Measurements from ENCODE around the gene PLEKHA5.

The PLEKHA5 gene

DNA sequence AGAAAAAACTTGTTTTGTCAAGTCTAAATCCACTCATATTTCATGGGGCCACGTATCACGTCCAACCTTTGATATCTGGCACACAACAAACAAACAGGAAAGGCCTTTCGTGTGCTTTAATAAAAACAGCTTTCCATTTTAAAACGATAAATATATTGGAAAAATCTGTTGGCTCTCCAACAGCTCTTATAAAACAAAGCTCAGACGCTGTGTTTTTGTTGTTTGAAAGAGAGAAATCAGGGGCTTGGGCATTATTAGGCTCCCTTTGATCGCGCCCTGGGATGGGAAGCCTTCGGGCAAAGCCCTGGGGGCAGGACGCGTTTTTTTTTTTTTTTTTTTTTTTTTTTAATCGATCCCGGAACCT lies 429 bp upstream of the PLEKHA5 start:
- DNase-seq: no peak

DNA sequence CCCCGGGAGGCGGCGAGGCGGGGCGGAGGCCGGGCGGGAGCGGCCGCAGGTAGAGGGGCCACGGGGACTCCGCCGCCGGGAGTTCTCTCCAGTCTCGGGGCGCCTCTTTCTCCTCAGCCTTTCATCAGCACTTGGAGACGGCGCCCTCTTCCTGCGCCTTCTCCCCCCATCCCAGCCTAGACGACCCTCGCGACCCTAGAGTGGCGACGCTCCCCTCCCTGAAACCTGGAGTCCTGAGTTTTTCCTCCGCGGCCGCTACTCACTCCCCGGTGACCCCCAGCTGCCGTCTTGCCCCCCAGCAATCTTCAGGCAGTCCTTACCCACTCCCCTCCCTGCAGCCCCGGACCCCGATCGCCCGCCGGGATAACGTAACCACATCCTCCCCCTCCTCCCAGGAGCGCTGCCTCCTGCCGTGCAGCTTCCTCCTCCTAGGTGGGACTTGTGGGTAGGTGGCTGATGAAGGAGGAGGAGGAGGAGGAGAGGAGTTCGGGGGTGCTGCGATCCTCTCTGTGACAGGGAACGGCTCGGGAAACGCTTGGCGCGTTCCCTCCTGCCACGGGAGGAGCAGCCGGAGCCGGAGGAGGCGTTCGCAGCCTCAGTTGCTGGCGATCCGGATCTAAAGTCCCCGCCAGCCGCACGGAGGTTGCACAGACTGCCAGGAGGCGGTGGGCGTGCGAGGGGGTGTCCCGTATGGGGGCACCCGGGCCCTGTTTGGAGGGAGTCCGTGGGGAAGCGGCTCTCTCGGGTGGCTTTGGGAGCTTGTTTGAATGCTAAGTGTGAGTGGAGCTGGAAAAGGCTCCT lies 891 bp downstream of the PLEKHA5 start:
- DNase-seq: peak; percentile 83

DNA sequence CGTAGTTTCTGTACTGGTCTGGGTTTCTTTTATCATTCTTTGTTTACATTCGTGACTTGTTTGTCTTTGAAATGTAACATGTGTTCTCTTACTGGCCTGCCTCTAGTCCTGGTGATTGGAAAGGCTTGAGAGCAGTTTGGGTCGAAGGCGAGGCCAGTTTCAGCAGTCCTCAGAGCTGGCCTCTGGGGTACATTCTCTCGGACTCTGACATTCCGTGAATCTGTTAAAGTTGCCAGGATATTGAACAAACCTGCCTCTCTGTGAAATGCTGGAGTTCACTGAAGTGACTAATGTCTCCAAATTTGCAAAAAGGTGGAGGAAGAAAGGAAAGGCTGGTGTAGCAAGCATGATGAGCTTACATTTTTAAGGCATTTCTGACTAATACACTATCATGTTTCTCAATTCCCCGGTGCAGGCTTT lies 1.5 kb downstream of the PLEKHA5 start:
- DNase-seq: peak; percentile 60

DNA sequence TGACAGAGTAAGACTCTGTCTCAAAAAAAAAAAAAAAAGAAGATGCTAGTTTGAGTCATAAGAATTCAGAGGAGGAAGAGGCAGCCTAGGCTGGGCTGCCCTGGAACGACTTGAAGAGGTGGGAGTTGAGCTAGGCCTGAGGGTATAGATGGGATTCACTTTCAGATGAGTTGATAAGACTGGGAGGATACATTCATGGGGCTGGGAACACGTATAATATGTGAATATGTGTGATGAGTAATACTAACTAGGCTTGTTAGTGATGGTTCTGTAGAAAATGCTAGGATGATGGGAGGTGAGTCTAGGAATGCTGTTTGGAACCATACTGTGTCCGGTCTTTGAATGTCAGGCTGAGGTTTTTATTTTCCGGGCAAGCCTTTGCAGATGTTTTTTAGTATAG lies 9.0 kb downstream of the PLEKHA5 start:
- no peak for DNase-seq

- DNase-seq: no peak
Observed at GRCh38 chr12:19138956-19139355, 9.4 kb downstream of the PLEKHA5 start.

DNA sequence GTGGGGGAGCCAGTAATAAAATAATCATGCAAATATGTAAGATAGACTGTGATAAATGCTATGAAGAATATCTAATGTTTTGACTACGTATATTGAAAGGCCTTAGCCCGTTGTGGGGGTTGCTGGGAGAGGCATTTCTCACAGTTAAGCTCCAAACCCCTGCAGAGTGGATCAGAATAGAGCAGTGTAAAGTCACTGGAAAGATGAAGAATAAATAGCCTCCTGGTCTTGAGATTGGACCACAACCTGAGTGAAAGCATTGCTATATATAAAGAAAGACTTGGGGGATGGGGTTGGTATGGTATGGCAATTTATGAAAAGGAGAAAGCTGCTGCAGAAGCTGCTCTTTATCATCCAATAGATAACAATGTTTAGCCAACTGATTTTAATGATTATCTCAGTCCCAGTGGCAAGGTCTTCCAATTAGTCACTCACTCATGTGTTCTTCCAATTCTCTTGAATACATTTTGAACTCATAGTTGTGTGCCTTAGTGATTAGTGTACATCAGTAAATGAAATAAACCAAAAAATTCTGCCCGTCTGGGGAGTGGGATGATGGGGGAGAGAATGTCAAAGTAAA lies 10.2 kb downstream of the PLEKHA5 start:
- DNase-seq: peak; percentile 50

- DNase-seq: no peak
Observed at GRCh38 chr12:19140381-19141236, 11.1 kb downstream of the PLEKHA5 start.

DNA sequence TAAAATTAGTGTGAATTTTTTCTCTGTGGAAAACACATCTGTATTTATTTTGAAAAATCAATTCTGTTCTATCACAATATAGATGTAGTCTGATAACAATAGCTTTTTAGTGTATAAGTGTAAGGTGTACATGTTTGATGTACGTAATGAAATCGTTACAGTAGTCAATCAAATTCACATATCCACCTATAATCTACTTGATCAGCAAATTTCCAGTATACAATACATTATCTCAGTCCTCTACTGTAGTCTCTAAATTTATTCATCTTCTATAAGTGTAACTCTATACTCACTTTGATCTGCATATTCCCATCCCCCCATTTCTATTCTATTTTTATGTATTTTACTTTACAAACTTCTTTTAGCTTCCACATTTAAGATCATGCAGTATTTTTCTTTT lies 13.0 kb downstream of the PLEKHA5 start:
- DNase-seq: no peak

DNA sequence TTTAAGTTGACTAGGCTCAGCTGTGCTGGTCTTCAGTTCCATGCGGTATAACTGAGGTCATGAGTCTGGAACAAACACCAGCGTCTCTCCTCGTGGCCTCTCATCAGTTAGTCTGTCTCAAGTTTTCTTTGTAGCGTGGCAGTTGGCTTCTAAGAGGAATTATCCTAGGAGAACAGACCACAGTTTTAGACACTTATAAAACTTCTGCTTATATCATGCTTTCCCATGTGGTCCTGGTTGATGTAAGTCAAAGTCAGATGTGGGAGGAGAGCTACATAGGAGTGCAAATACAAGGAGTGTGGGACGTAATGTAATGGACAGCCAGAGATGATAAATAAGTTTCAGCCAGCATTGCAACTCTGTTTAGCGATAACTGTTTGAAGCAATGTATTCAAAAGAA lies 14.8 kb downstream of the PLEKHA5 start:
- no peak for DNase-seq

- DNase-seq: no peak
Observed at GRCh38 chr12:19144985-19145384, 15.5 kb downstream of the PLEKHA5 start.

DNA sequence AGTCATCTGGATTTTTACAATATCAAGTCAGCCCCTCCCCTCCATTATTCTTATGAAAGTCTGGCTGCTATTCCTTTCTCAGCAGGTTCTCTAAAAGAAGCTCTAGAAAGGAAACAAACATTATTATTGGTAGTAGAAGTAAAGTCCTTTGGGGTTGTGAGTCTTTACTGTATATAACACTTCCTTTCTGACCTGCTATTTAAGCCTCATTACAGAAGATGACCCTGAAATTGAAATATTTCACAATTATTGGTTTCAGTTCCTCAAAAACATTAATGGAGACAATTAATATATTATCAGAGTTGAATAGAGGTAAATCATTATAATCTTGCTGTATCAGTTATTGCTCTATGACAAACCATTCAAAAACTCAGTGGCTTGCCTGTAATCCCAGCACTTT lies 19.3 kb downstream of the PLEKHA5 start:
- no peak for DNase-seq

DNA sequence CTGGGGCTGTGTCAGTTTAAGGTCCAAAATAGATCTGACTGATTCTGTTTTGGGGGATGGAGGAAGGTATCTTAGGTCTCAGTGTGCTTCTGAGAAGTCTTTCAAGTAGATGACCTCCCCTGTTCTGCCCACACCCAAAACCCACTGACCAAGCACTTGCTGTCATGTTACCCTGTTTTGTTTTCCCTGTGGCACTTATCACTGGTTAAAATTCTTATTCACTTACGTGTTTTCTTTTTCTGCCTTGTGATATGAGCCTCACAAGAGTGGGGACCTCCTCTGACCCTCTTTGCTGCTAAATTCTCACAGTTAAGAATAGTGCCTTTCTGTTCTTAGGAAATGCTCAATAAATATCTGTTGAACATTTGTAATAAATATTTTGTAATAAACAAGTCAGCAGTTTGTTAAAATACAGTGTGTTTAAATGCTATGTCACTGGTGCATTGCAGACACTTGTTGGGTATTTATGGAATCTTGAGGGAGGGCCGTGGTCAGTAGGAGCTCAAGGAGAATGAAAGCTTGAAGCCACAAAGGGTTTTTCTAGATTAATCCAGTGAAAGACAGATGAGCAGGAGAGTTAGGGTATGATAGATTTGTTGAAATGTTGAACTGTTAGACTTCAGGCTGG lies 20.9 kb downstream of the PLEKHA5 start:
- no peak for DNase-seq

- no peak for DNase-seq
Observed at GRCh38 chr12:19151298-19151697, 21.8 kb downstream of the PLEKHA5 start.

DNA sequence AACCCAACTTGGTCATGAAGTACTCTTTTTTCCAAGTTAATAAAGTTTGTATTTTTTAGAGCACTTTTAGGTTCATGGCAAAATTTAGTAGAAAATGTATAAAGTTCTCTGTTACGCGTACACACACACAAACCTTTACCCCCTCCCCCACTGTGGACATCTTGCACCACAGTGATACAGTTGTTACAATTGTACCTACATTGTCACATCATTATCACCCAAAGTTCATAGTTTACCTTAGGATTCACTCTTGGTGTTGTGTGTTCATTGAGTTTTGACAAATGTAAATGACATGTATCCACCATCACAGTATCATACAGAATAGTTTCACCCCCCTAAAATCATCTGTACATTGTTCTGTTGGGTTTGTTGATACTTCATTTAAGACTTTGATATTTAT lies 23.9 kb downstream of the PLEKHA5 start:
- no peak for DNase-seq

DNA sequence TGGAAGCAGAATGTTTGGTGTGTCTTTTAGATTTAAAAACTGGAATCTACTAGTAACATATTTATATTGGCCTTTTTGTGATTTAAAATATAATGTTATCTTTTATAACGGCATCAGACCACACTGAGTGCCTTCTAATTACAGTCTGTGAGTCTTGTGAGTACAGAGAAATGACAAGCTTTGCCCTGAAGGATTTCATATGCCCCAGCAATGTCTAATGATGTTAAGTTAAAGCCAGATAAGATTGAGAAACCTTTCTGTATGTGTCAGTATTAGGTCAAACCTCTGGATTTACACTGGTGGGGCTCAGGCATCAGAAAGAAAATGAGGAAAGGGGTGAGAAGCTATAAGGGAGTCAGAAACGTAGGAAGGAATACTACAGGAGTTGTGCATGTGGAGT lies 25.2 kb downstream of the PLEKHA5 start:
- DNase-seq: no peak

GRCh38 chr12:19155981-19156734 lies 26.6 kb downstream of the PLEKHA5 start:
- no peak for DNase-seq

GRCh38 chr12:19158923-19159322 lies 29.4 kb downstream of the PLEKHA5 start:
- no peak for DNase-seq

GRCh38 chr12:19161216-19161615 lies 31.7 kb downstream of the PLEKHA5 start:
- no peak for DNase-seq

DNA sequence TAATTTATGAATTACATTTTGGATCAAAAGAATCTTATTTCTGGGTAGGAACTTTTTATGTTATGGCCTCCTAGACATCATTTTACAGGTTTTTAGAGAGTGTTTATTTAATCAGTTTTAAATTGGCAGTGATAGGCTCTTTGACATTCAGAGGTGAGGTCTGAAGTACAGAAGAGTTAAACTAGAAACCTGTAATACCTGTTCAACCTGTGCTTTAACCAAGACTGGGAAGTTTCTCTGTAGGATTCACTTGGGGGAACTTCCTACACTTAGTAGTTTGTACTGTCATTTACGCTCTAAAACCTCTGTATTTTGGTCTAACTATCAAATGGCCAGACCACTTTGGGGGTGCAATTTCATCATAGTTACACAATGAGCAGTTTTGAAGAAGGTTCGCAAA lies 35.9 kb downstream of the PLEKHA5 start:
- DNase-seq: no peak

GRCh38 chr12:19166387-19166786 lies 36.9 kb downstream of the PLEKHA5 start:
- no peak for DNase-seq

GRCh38 chr12:19166956-19167355 lies 37.4 kb downstream of the PLEKHA5 start:
- no peak for DNase-seq

- no peak for DNase-seq
Observed at GRCh38 chr12:19167708-19168107, 38.2 kb downstream of the PLEKHA5 start.

- DNase-seq: no peak
Observed at GRCh38 chr12:19168644-19169043, 39.1 kb downstream of the PLEKHA5 start.
